IMR-90 (cell line): ENCODE data around the gene TES.

Source experiments
- CTCF ChIP-seq: conservative IDR thresholded peaks from 2 replicates; pipeline ENCODE4 v1.5.1; 2012; ENCODE audit warnings: mild to moderate bottlenecking, low read depth, low read length, improper control_type of control experiment
- SMC3 ChIP-seq: fragments of 150-350 bp; IDR thresholded peaks from 2 replicates; pipeline ENCODE4 v1.6.1; 2016; ENCODE audit warnings: low read depth, mild to moderate bottlenecking, antibody characterized with exemption, low read length, moderate library complexity

- TF ChIP-seq CTCF, result no peak
- TF ChIP-seq SMC3, result no peak
Observed at GRCh38 chr7:116269466-116269865, 59.1 kb downstream of the TES start.
